ENCODE measurements around the gene CHN2.
"Not testable (repeated sequence)": the region's sequence is repeated elsewhere in the genome, so short reads cannot be mapped to it uniquely, and the experiment has no call there.

Gene CHN2

GRCh38 chr7:29511337-29511736 lies 316.8 kb downstream of the CHN2 start:
- no peak for DNase-seq (ENCODE audit: insufficient read length, low spot score)
- FAIRE-seq, result no peak

- DNase-seq (ENCODE audit: insufficient read length, low spot score), result no peak
- no peak for FAIRE-seq
These were observed 317.3 kb downstream of the CHN2 start for GRCh38 chr7:29511851-29512250.

- DNase-seq (ENCODE audit: insufficient read length, low spot score) (no peak), FAIRE-seq (no peak)
These were observed 321.9 kb downstream of the CHN2 start for GRCh38 chr7:29516491-29516890.

GRCh38 chr7:29518616-29519015 lies 324.0 kb downstream of the CHN2 start:
- FAIRE-seq (no peak), DNase-seq (ENCODE audit: insufficient read length, low spot score) (no peak)

- DNase-seq (ENCODE audit: insufficient read length, low spot score), result no peak
- FAIRE-seq, result no peak
These were observed 329.2 kb downstream of the CHN2 start for GRCh38 chr7:29523728-29524127.

- FAIRE-seq, result no peak
- no peak for DNase-seq (ENCODE audit: insufficient read length, low spot score)
These were observed 333.0 kb downstream of the CHN2 start for GRCh38 chr7:29527505-29528108.

GRCh38 chr7:29528526-29528925 lies 334.0 kb downstream of the CHN2 start:
- FAIRE-seq, result not testable (repeated sequence)

More at GRCh38 chr7:29528526-29528925, 334.0 kb downstream of the CHN2 start:
- DNase-seq (ENCODE audit: insufficient read length, low spot score), result not testable (repeated sequence)
